AG08396 (cell line): ENCODE data around the gene TNNI3K.
A peak's percentile ranks its signal among the peaks of the same experiment; 100 is the strongest.

Experiments
- DNase-seq: peaks from one replicate; pipeline ENCODE4 v3.0.0; 2012; ENCODE audit warnings: low spot score, mixed read lengths

The TNNI3K gene

DNA sequence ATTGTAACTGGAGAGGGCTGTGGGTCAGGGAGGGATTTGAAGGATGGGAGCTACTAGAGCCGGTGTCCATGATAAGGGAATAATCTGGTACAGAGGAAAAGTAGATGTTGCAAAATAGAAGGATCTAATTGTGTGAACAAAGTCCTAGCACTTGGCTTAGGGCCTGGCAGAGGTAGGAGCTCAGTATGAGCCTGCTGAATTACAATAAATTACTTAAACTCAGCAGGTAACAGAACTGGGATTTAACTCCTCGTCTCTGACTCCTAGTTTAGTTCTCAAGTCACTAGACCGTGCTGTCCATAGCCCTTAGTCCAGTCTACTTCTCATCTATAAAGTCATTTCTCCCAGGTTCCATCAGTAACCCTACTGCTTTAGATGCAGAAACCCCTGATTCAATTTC lies 157.0 kb downstream of the TNNI3K start:
- no peak for DNase-seq

DNA sequence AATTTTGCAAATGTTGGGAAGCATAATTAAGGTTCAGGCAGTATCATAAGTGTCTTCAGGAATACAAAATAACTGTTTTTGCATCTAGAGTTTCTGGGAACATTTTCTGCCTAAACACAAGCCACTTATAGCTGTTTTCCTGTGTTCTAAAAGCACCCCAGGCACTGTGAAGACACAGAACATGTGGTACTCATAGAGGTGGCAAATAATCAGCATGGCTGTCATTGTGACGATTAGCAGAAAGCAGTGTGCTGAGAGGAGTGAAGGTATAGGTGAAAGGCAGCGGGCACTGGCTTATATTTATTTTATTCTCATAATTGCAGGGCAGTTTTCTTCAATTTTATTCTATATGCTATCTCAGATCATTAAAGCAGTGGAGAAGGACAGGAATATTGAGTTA lies 157.7 kb downstream of the TNNI3K start:
- DNase-seq = no peak

DNA sequence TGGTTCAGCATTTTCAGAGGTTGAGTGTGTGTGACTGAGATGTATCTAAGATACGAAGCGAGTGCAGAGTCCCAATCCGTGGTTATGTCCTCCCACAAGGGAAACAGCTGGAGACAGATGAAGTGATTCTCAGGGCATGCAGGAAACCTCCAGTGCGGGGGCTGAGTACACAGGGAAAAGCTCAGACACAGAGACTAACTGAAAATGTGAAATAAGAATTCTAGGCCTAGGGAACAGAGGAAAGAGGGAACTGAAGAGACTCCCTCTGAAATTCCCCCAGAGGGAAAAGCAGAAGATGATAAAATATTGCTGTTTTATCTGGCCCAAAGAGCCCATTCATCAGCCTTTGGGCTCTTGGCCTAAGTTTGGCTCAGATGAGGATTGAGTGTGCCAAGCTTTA lies 160.4 kb downstream of the TNNI3K start:
- DNase-seq = no peak

DNA sequence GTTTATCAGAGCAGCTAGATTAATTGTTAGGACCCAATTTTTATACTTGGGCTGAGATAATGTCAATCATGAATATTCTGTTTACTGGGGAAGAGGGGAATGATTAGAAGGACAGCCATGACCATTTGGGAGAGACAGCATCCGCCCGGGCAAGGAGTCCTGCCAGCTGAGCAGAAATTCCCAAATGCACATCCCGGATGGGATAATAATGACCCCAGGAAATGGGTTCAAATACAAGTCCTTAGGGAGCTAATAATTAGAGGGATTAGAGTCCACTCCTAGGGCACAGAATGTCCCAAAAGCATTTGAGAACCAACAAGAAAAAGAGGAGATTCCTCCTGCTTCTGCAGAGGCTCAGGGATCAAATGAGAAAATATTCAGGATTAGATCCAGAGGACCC lies 161.3 kb downstream of the TNNI3K start:
- DNase-seq = no peak

DNA sequence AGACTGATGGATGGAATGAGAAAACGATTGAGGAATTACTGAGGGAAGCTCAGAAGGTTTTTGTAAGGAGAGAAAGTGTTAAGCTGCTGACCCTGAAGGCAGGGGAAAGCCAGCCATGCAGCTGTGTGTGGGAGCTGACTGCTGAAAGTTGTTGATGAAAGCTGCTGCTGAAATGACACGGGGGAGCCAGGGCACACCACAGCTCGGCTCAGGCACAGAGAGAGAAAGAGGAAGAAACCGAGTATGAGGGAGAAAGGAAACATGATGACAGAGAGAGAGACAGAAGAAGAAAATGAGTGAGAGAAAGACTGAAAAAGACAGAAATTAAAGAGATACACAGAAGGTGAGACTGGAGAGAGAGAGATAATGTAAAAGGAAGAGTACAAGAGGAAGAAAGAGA lies 161.7 kb downstream of the TNNI3K start:
- no peak for DNase-seq

DNA sequence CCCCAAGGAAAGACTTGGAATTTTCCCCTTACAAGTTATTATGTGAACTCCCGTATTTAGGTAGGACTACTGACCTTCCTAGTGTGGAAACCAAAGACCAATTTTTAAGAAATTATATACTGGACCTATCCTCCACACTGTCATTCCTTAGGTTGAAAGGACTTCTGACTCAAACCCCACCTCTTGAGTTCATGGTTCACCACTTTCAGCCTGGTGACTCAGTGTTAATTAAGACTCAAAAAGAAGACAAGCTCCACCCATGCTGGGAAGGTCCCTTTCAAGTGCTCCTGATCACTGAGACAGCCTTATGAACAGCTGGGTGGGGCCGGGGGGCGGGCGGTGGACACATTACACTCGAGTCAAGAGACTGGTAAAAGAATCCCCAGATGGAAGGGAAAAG lies 164.1 kb downstream of the TNNI3K start:
- DNase-seq = no peak

DNA sequence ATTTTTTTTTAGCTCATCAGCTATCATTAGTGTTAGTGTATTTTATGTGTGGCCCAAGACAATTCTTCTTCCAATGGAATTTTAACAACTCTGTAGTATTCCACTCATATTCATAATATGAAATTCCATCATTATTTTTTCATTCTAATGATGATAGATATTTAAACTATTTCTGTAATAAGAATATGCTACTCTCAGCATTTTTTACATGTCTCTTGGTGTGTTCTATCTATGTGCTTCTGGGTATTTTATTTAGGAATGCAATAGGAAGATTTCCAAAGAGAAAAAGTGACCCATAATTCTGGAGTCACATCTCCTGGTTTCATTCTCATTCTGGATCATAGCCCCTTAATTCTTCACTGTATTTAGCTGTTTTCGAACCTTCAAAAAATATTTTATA lies 167.7 kb downstream of the TNNI3K start:
- no peak for DNase-seq

DNA sequence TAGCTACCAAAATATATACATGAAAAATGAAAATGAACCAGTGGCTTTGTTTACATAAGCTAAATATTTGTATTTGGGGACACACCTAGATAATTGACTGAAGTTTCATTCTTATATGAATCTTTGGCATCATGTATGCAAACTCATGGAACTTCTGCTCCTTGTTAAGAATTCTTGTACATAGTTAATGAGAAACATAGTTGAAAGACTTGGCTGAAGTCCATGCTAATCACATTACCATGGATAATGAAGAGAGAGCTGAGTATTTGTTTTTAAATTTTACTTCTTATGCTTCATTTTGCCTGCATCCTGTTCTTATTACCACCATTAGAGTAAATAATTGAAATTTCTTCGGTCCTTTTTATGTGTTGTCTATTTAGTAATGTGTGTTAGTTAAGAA lies 168.4 kb downstream of the TNNI3K start:
- no peak for DNase-seq

DNA sequence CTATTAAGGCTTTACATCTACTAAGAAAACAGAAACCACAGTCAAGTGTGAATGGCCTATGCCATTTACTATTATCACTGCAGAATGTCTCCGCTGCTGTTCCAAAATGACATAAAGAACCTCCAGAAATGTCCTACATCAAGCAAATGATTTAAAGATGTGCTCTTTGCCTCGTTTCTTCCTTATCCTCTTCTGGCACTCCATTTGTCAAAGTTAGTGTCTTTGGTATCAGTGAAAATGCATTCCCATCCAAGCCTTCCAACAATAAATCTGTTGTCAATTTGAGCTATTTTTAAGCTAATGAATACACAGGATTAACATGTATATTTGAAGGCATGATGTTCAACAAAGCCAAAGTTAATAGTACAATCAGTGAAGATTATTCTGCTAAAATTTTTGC lies 171.6 kb downstream of the TNNI3K start:
- DNase-seq = no peak

DNA sequence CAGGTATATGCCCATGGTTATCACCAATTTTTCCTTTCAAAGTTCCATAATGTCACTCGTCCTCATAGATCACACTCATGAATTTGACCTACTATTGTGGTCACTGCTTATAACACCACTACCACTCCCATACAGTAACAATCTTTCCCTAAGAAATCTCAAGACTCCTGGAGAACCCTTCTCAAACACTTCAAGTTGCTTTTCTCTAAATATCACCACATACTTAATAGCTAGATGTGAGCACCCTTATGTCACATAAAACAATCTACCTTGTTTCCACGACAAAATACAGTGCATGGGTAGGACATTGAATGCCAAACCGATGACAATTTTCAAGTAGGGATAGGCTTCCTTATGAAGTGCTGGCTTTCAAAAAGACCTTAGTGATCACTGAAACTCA lies 172.7 kb downstream of the TNNI3K start:
- DNase-seq = no peak

DNA sequence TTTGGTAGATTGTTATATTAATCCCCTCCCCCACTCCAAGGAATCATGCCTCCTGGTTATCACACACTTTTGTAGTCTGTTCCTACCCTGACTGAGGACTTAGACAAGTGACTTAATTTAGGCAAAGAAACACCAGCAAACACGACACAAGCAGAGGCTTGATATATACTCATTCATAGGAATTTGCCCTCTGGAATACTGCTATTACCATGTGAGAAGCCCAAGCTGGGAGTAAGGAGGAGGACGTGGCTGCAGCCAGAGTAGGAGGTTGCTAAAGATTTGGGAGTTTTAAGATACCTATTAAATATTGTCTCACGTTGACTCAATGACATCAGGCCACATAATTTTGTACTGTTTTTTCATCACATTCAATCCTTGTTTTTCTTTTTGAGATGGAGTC lies 177.1 kb downstream of the TNNI3K start:
- DNase-seq = peak; percentile 12

DNA sequence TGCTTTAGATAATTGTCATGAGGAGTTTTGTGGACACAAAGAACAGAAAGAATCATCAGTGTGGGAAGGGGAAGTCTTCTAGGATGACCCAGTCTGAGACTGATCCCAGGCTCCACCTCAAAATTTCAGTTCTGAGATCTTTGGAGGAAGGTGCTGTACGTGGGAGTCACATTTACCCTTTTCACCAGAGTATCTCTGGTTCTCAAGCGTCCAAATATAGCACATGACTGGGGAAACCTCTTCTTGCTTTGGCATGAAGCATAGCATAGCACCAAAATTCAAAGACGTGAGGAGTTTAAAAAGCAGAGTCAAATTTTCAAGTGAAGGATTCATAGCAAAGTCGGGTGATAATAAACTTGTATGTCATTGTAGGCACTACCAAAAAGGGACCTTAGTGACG lies 180.7 kb downstream of the TNNI3K start:
- no peak for DNase-seq

DNA sequence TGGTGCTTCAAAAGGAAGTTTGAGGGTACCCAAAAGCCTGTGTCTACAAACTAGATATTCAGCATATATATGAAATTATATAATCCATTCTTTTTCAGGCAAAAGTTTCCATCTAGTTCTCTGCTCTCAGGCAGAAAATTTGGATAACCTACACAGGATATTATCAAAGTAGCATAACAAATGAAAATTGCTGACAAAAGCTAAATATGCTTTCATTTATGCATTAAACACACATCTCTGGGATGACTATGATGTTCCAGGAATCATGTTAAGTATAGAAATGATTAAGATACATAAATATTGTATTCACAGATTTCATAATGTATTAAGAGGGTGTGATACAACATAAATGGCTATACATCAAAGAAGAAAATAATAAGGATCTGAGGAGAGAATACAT lies 184.4 kb downstream of the TNNI3K start:
- no peak for DNase-seq

DNA sequence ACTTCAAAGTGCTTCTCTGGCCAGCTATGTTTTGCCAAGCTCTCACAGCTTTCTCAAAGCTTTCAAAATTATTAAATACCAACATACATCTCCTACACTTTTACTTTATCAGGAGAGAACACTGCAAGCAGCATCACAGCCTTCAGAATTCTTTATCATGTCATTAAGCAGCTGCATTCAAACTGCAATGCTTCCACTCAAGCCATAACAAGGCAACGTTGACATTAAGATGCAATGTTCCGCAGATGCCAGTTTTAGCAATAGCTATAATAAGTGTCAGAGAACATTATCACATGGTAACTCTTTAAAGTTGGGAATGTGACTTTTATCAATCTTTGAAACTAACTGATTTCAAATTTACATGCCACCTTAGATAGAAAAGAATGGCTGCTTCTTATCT lies 185.3 kb downstream of the TNNI3K start:
- DNase-seq = no peak

DNA sequence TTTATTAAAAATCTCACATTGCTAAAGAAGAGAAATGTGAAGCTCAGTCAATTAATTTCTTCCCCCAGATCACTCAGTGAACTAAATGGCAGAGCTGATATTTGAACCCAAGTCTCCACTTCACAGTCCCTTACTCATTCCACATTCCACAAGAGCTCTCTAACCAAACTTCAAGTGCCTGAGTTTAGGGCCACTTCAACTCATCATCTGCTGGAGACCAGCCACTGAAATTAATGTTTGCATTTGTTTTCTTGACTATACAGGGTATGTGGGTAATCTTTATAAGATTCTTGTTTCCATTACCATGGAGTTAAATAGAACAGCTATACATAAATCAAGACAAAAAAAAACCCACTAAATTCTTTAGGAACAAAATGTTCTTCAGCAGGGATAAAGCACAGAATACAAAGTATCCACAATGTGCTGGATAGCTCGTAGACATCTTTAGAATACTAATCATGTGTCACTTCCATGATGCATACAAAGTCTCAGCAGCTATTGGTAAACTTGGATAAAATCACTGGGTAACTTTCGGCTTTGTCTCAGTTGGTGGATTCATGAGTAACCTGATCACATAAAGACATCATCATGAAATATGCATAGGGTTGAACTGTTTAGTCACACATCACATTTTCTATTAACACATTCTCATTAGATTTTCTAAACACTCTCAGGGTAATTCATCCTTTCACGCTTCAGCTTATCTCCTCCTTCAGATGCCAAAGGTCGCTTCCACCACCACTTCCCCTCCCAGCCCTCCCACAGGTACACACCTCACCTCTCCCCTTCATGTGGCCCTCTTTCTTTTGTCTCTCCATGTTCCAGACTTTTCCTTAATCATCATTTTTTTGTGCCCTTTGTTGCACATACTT lies 187.5 kb downstream of the TNNI3K start:
- DNase-seq = no peak

DNA sequence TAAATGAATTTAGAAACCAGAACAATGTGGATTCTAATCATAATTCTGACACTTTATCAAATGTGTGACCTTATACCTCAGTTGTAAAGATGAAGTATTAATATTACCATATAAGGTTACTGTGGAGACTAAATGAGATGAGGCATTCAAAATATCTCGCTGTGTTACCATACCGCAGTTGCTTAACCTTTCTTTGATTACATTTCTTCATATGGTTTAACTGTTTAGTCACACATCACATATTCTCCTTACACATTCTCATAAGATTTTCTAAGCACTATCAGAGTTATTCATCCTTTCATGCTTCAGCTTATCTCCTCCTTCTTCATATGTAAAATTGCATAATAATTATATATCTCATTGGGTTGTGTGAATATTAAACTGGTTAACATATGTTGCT lies 188.3 kb downstream of the TNNI3K start:
- no peak for DNase-seq

DNA sequence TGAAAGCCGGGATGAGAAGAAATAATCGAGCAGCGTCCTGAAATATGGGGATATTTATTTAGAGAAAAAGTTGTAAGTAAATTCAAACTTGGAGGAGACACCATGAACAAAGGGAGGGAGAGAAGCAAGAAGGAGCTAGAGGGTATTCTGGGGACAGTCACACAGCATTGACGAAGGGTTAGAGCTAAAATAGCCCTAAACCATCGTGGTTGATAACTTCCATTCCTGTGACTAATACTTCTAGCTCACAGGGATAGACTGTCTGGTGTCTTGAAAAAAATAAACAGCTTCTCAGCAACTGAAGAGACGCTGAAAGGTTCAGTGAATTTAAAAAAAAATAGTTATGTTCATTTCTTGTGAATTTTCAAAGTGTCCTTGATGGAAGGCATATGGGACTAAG lies 190.5 kb downstream of the TNNI3K start:
- no peak for DNase-seq

DNA sequence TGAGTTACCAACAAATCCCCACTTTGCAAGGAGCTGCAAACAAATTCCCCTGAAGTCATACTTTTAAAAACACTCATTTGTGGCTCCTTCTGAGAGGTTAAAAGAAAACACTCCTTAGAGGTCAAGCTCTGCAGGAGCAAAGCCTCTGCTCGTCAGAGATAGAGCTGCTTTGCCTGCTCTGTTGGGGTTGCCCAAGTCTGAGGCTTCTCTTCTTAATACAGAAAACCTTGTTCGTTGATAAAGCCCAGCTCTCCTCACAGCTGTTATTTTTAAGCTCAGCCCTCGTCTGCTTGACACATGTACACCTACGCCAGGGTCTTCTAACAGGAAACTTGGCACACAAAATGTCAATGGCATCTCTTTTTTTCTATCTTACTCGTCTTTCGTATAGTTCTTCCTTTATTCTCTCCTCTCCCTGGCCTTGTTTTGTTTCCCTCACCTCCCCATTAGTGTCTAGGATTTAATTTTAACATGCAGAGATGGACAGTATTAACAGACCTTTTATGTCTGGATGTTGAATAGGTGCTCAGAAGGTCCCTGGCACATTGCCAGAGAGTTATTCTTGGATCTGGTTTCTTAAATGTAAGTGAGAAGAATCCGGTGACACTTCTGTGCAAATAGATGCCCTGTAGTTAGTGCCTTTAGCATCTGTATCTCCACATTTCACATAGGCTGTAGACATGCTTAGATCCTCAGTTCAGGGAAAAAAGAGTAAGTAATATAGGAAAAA lies 191.2 kb downstream of the TNNI3K start:
- no peak for DNase-seq

DNA sequence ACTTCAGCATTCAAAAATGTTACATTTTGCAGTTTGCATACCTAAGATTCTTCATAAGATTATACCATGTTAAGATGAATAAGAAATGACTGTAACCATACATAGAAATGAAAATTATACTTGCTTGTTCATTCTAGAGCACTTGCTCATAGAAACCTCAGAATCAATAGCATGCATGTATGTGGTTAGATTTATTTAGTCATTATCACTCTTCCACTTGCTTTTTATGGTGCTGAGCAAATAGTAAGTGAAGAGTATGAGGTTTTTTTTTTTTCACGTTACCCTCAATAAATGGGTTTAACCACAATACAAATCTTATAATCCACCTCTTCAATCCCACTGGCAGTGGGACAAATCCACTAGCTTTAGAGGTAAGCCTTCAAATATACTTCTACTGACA lies 192.5 kb downstream of the TNNI3K start:
- DNase-seq = no peak

DNA sequence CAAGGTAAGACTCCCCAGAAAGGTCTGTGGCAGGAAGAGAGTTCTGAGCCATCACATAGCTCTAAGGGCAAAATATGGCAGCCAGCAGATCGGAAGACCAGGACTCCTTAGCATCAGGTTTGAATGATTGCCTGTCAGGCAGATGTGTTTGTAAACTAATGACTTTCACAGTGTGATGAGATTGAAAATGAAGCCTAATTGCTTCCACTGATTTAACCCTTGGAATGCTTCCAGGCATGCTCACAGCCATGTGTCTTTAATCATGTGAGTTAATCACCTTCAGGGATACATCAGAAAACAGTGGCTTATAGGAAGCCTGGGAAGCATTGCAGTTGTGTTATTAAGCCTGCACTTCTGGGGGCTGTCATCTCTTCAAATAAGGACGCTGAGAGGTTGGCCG lies 194.4 kb downstream of the TNNI3K start:
- no peak for DNase-seq

DNA sequence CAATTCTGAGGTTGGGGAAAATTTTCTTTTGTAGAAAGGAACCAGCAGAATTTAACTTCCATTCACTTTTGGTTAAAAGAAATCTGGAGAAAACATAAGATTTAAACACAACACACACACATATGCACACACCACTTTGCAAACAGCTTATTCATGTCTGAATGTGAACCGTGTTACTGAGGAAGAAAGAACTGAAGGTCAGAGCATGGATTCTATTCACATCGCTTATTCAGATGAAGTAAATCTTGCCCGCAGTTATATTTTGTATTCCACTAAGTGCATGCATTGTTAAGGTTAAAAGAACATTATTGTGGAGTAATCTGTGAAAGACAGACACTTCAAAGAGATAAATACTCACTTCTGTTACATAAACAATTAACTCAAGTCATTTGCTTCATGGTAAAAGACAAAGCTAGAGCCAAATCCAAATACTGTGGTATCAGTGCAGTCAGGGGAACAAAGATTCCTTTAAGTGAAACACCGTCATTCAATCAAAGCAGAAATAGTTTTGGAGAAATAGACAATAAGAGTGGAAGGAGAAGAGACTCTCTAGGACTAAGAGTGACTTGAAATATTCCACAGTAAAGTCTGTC lies 195.3 kb downstream of the TNNI3K start:
- DNase-seq = no peak

DNA sequence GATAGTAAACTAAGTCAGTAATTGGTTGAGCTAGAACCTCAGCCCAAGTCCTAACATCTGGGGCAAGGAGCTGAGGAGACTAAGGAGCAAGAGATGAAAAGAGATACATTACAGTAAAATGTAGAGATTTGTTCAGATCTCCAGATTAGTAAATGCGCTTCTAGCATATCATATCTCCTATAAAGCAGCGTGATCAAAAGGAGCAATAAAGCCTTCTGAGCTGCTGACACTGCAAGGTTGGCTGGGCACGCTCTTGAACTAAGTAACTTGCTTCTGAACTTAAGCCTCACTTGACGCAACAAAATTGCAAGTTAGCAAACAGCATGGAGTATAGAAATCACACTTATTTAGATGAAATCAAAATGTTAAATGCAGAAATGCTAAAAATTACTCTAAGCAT lies 196.3 kb downstream of the TNNI3K start:
- no peak for DNase-seq

DNA sequence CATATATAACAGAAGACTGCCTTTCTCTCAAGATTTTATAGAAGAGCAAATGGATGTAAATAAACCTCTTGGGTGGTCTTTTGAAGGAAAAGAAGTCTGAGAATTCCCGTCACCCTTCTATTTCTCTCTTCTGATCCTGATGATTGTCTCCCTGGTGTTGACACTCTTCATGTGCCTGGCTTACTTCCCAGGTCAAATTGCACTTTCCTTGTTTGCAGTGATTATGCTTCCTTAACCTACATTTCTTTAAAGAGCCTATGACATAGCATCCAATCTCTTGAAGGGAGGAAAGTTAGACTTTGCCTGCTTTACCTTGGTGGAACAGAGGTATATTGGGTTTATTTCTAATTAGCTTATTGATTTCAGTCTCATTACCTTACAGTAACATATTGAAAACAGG lies 197.1 kb downstream of the TNNI3K start:
- DNase-seq = no peak
